Activated T-cell treated with anti-CD3 and anti-CD28 coated beads for 4 hours (primary cell): Measurements from ENCODE around the gene EMILIN1.
A peak's percentile ranks its signal among the peaks of the same experiment; 100 is the strongest.
"Not testable (repeated sequence)": the region's sequence is repeated elsewhere in the genome, so short reads cannot be mapped to it uniquely, and the experiment has no call there.

Experiments
- DNase-seq: peaks from one replicate; pipeline ENCODE4 v3.0.0-alpha.2; 2020

The EMILIN1 gene

DNA sequence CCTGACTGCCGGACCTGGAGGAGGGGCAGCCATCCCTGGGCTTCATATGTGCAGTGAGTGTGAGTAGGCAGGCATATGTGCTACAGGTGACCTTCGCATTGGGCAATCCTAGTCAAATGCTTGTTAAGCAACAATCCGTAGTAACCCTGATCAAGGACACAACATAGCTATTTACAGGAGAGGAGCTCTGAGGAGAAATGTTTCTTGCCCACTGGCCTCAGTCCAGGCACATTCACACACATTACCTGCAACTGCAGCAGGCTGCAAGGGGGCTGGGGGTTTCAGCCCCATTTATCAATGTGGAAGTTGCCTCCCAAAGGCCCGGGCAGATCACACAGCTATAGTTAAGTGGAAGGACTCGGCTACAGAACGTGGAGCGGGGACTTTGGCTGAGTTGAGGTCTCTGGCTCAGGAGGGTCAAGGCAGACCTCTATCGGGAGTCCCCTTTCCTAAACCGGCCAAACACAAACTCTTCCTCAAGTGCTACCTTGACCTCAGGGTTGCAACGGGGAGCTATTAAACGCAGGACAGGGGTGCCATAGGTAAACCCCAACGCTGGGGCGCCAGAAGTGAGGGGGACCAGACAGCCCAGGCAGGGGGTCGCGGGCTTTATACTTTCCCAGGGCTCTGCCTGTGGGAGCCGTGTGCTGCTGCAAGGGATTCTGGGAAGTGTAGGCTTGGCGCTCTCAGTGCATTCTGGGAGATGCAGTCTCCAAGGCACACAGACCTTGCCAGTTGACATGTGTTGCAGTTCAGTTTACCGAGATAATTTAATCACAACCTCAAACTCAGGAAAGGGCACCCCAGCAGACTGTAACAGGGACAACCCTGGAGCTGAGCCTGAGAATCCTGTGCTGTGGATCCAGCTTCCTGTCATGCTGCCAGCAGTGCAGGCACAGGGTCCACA, 17.6 kb downstream of the EMILIN1 start:
- no peak for DNase-seq

GRCh38 chr2:27096748-27097297, 18.4 kb downstream of the EMILIN1 start:
- no peak for DNase-seq

GRCh38 chr2:27097341-27097740, 18.9 kb downstream of the EMILIN1 start:
- no peak for DNase-seq

DNA sequence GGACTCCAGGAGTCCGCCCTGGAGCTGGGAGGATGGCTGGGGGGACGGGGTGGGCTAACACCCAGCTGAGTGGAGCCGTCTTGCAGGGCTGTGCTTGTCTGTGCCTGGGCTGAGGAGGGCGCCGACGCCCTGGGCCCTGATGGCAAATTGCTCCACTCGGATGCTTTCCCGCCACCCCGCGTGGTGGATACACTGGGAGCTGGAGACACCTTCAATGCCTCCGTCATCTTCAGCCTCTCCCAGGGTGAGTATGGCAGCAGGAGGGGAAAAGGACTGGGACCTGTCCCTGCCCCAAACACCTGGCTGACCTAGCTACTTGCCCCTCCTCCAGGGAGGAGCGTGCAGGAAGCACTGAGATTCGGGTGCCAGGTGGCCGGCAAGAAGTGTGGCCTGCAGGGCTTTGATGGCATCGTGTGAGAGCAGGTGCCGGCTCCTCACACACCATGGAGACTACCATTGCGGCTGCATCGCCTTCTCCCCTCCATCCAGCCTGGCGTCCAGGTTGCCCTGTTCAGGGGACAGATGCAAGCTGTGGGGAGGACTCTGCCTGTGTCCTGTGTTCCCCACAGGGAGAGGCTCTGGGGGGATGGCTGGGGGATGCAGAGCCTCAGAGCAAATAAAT, 21.0 kb downstream of the EMILIN1 start:
- DNase-seq: no peak

DNA sequence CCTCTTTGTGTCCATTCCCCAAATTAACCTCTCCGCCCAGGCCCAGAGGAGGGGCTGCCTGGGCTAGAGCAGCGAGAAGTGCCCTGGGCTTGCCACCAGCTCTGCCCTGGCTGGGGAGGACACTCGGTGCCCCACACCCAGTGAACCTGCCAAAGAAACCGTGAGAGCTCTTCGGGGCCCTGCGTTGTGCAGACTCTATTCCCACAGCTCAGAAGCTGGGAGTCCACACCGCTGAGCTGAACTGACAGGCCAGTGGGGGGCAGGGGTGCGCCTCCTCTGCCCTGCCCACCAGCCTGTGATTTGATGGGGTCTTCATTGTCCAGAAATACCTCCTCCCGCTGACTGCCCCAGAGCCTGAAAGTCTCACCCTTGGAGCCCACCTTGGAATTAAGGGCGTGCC, 21.6 kb downstream of the EMILIN1 start:
- DNase-seq: no peak

DNA sequence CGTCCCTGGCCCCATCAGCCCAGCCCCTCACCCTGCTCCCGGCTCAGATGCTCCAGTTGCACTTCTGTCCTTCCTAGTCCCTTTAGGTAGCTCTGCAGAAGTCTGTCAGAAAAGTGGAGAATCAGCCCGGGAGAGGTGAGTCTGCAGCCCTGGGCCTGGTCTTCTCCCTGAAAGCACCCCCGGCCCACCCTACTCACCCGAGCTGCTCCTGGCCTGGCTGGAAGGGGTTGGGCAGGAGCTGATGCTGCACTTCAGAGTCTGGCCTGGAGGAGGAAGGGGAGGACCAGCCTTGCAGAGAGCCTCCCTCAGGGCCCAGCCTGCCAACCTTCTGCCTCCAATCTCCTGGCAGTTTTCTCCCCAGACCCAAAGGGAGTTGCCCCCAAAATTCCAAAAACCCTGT, 23.9 kb downstream of the EMILIN1 start:
- no peak for DNase-seq

GRCh38 chr2:27105981-27106380, 27.6 kb downstream of the EMILIN1 start:
- no peak for DNase-seq

DNA sequence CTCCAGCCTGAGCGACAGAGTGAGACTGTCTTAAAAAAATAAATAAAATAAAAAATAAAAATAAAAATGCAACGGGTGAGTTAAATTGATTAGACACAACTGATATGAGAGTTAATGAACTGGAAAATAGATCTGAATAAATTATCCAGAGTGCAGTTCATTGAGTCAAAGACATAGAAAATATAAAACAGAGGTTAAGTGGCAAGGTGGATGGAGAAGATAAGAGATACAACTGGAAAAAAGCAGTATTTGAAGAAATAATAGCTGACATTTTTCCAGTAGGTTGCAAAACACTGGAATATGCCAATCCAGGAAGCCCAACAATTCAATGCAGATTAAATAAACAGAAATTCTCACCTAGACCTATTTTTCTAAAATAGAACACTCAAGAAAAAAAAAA, 29.8 kb downstream of the EMILIN1 start:
- no peak for DNase-seq

GRCh38 chr2:27109083-27109482, 30.7 kb downstream of the EMILIN1 start:
- no peak for DNase-seq

DNA sequence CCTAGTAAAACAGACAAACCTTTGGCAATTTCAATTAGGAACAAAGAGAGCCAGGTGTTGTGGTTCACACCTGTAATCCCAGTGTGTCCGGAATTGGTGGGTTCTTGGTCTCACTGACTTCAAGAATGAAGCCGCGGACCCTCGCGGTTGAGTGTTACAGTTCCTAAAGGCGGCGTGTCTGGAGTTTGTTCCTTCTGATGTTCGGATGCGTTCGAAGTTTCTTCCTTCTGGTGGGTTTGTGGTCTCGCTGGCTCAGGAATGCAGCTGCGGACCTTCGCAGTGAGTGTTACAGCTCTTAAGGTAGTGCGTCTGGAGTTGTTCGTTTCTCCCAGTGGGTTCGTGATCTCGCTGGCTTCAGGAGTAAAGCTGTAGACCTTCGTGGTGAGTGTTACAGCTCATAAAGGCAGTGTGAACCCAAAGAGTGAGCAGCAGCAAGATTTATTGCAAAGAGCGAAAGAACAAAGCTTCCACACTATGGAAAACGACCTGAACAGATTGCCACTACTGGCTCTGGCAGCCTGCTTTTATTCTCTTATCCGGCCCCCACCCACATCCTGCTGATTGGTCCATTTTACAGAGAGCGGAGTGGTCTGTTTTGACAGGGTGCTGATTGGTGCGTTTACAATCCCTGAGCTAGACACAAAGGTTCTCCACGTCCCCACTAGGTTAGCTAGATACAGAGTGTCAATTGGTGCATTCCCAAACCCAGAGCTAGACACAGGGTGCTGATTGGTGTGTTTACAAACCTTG, 32.4 kb downstream of the EMILIN1 start:
- not testable (repeated sequence) for DNase-seq

- DNase-seq: not testable (repeated sequence)
Measured at GRCh38 chr2:27111392-27112078, 33.1 kb downstream of the EMILIN1 start.

GRCh38 chr2:27115519-27115918, 37.1 kb downstream of the EMILIN1 start:
- DNase-seq: no peak

GRCh38 chr2:27117995-27118524, 39.6 kb downstream of the EMILIN1 start:
- no peak for DNase-seq

DNA sequence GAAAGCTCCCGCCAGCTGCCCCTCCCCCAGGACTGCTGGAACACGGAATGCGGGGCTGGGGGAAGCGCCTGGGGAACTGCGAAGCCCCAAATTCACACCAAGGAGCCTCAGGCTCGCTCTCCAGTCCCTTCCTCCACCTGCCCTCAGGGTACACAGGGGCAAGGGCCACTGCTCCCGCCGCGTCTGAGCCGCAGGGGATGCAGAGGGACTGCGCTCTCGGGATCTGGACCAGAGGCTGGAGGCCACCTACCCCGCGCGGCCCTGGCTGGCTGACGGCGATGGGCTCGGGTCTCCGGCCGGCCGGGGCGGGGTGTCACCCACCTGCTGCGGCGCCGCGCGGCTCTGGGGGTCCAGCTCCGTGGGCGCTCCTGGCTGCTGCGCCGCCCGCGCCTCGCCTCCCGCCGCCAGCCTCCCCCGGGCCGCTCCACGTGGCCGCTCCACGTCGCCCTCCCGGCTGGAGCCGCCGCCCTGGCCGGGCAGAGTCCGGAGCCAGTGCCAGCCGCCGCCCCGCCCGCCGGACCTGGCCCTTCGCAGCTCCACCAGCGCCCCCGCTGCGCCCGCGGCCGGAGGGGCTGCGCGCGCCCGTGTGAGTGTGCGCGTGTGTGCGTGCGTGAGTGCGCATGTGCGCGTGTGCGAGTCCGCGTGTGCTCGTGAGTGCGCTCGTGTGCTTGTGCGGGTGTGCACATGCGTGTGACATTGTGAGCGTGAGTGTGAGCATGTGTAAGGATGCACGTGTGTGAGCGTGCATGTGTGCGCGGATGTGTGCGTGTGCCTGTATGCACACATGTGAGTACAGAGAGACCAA, 40.3 kb downstream of the EMILIN1 start, which contains the start of gene CGREF1:
Gene CGREF1 (minus strand): TSS at position 604 of the 805 bp plus-strand sequence. CDS start 14,762 bp downstream, outside the sequence.
- DNase-seq: no peak

DNA sequence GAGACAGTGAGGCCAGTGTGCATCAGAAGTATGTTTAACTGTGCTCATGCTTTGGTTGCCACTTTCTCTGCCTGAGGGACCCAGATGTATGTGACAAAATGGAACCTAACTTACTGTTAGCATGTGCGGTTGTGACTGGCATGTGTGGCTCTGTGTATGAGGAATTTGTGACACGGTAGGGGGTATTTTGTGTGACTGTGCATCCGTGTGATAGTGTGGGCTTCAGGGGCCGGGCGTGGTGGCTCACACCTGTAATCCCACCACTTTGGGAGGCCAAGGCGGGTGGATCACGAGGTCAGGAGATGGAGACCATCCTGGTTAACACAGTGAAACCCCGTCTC, 40.9 kb downstream of the EMILIN1 start:
- not testable (repeated sequence) for DNase-seq

- DNase-seq: no peak
Measured at GRCh38 chr2:27121906-27122305, 43.5 kb downstream of the EMILIN1 start.

- DNase-seq: no peak
Measured at GRCh38 chr2:27122791-27123190, 44.4 kb downstream of the EMILIN1 start.

GRCh38 chr2:27123302-27124150, 45.1 kb downstream of the EMILIN1 start, which contains the start of gene ABHD1:
TSS of gene ABHD1 (plus strand) at chr2:27123815. CDS start at chr2:27123949, 134 bp downstream.
- peak; percentile 40 for DNase-seq

DNA sequence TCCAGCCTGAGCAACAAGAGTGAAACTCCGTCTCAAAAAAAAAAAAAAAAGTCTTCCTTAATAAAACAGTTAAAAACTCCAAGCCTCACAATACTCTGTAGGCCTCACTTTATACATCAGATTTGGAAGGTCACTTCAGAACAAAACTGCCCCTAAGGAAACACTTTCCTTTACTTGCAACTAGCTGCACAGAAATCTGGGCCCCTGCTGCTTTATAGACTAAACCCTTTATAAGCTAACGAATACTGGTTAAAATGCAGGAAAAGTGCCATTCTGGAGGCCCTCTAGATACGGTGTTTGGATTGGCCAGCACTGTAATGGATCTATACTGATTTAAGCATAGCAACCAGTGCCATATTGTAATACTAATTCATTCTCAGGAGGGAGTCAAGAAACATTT, 46.7 kb downstream of the EMILIN1 start:
- DNase-seq: no peak

DNA sequence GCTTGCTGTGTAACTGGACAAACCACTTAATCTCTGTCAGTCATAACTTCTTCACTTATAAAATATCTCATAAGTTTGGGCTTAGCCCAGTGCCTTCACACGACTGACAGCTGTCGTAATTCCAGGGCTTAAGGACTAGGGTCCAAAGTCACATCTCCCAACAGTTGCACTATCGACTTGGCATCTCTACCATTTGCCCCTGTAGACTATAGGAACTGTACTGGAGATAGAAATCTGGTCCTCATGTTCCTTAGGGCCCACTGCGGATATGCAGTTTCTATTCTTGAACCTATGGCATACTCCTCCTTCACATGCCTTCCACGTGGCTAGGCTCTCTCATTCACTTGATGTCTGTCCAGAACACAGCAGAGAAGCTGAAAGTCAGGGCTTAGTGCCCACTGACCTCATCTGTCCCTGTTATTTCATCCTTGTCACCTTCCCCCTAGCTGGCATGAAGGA, 47.9 kb downstream of the EMILIN1 start:
- no peak for DNase-seq
